GM12878 (cell line): Measurements from ENCODE around the gene MS4A6E. TPM values are rescaled to one million over a fixed set of nuclear protein-coding genes. Genes with fewer than 3 reads are reported as not detected.

Source experiments
- ATAC-seq: fragments of 200-7000 bp; cut with Tn5 transposase; 3 replicates; pipeline ENCODE4 v1.9.1; 2020; ENCODE audit warnings: mild to moderate bottlenecking, moderate library complexity
- BruUV-seq: library from RNA; stranded (reverse); fragments of 400-500 nt; replicated peaks from 2 replicates; lab custom pipeline; 2021; lab: Mats Ljungman, UMichigan
- CTCF ChIA-PET: fragments of 300-600 bp; sonication (Branson Sonifier 250); formaldehyde crosslinking; extraction: SDS; loops from one replicate; lab custom pipeline; 2021; ENCODE audit warnings: inconsistent platforms; lab: Yijun Ruan, JAX
- POLR2A ChIA-PET: fragments of 350-600 bp; formaldehyde crosslinking; extraction: SDS; loops from one replicate; lab custom pipeline; 2021; ENCODE audit warnings: inconsistent platforms; lab: Charles Lee
- RAD21 ChIA-PET: fragments of 300-600 bp; sonication (Branson Sonifier 250); formaldehyde crosslinking; loops from one replicate; lab custom pipeline; 2023; ENCODE audit warnings: antibody characterized with exemption; ENCODE audit not compliant: unreplicated experiment; lab: Charles Lee
- SMC1A ChIA-PET: fragments of 300-600 bp; sonication (Branson Sonifier 250); formaldehyde crosslinking; loops from one replicate; lab custom pipeline; 2023; ENCODE audit not compliant: unreplicated experiment, uncharacterized antibody; lab: Charles Lee
- DNase-seq: peaks from one replicate; pipeline ENCODE4 v3.0.0-alpha.2; 2011; ENCODE audit warnings: low read depth, low spot score
- FAIRE-seq: peaks from 3 replicates; lab custom pipeline; 2011; peaks lifted over from hg19 to GRCh38; lab: Jason Lieb, UNC
- H2AFZ ChIP-seq: 2 replicates; pipeline ENCODE4 v1.6.0; 2011; ENCODE audit warnings: low read depth, low read length, control low read depth; ENCODE audit not compliant: control insufficient read depth
- H3K27ac ChIP-seq: 2 replicates; pipeline ENCODE4 v1.5.1; 2011; ENCODE audit warnings: control low read depth; ENCODE audit not compliant: control insufficient read depth, insufficient read depth
- H3K27me3 ChIP-seq, 2 experiments: replicated peaks in 1 of 2; 2 replicates each; pipeline versions ENCODE4 v1.6.0 to v1.6.1; 2011; ENCODE audit warnings: low read length in 1 of 2; ENCODE audit not compliant: control insufficient read depth in 2 of 2, insufficient read depth in 2 of 2
- H3K36me3 ChIP-seq, 2 experiments: 2 replicates each; pipeline ENCODE4 v1.5.1; 2011; ENCODE audit warnings: low read length in 1 of 2; ENCODE audit not compliant: control insufficient read depth in 2 of 2, insufficient read depth in 2 of 2
- H3K4me1 ChIP-seq: 2 replicates; pipeline ENCODE4 v1.6.1; 2011; ENCODE audit warnings: mild to moderate bottlenecking, low read length, moderate library complexity, mixed read lengths; ENCODE audit not compliant: control insufficient read depth, insufficient read depth
- H3K4me2 ChIP-seq: 2 replicates; pipeline ENCODE4 v1.6.0; 2011; ENCODE audit warnings: control low read depth; ENCODE audit not compliant: control insufficient read depth, insufficient read depth
- H3K4me3 ChIP-seq: fragments of 200-600 bp; sonication (generic); 2 replicates; pipeline ENCODE4 v1.5.1; 2016
- H3K79me2 ChIP-seq: 2 replicates; pipeline ENCODE4 v1.6.0; 2011; ENCODE audit warnings: low read length; ENCODE audit not compliant: control insufficient read depth, insufficient read depth
- H3K9ac ChIP-seq: 2 replicates; pipeline ENCODE4 v1.8.0; 2011; ENCODE audit warnings: low read length, control low read depth, mixed read lengths; ENCODE audit not compliant: control insufficient read depth, insufficient read depth
- H3K9me3 ChIP-seq: replicated peaks from 3 replicates; pipeline ENCODE4 v1.5.1; 2011; ENCODE audit warnings: mild to moderate bottlenecking, low read length; ENCODE audit not compliant: control insufficient read depth, insufficient read depth
- H4K20me1 ChIP-seq: 2 replicates; pipeline ENCODE4 v1.6.0; 2011; ENCODE audit not compliant: control insufficient read depth, insufficient read depth
- ATF2 ChIP-seq: IDR thresholded peaks from 2 replicates; pipeline ENCODE4 v1.6.1; 2012; ENCODE audit warnings: low read length, inconsistent platforms
- ATF7 ChIP-seq: fragments of 450-650 bp; IDR thresholded peaks from 2 replicates; pipeline ENCODE4 v1.6.1; 2016; ENCODE audit warnings: low read depth, mild to moderate bottlenecking
- CREB1 ChIP-seq: IDR thresholded peaks from 2 replicates; pipeline ENCODE4 v1.6.1; 2012; ENCODE audit warnings: low read depth, mild to moderate bottlenecking, inconsistent platforms
- HSF1 ChIP-seq: fragments of 150-350 bp; IDR thresholded peaks from 2 replicates; pipeline ENCODE4 v1.6.1; 2014; ENCODE audit warnings: mild to moderate bottlenecking, low read depth, low read length
- MTA2 ChIP-seq: fragments of 450-650 bp; IDR thresholded peaks from 2 replicates; pipeline ENCODE4 v1.6.1; 2016; ENCODE audit warnings: low read depth, mild to moderate bottlenecking, moderate library complexity
- MTA3 ChIP-seq: IDR thresholded peaks from 2 replicates; pipeline ENCODE4 v1.6.1; 2012; ENCODE audit warnings: low read length, inconsistent platforms, borderline replicate concordance
- MXI1 ChIP-seq: fragments of 150-350 bp; IDR thresholded peaks from 2 replicates; pipeline ENCODE4 v1.6.1; 2011; ENCODE audit warnings: low read depth, mild to moderate bottlenecking, inconsistent platforms, low read length, improper control_type of control experiment
- RELA ChIP-seq: fragments of 450-650 bp; IDR thresholded peaks from 2 replicates; pipeline ENCODE4 v1.8.0; 2014; ENCODE audit warnings: borderline replicate concordance; ENCODE audit not compliant: partially characterized antibody
- RELB ChIP-seq: fragments of 450-650 bp; IDR thresholded peaks from 2 replicates; pipeline ENCODE4 v1.6.1; 2017; ENCODE audit warnings: low read depth, mild to moderate bottlenecking, moderate library complexity
- RUNX3 ChIP-seq: IDR thresholded peaks from 2 replicates; pipeline ENCODE4 v1.6.1; 2012; ENCODE audit warnings: low read length, inconsistent platforms
- SKIL ChIP-seq: fragments of 450-650 bp; IDR thresholded peaks from 2 replicates; pipeline ENCODE4 v1.6.1; 2017; ENCODE audit warnings: mild to moderate bottlenecking, low read depth, inconsistent platforms; ENCODE audit not compliant: poor library complexity, severe bottlenecking
- SMARCA5 ChIP-seq: fragments of 450-650 bp; IDR thresholded peaks from 2 replicates; pipeline ENCODE4 v1.6.1; 2017; ENCODE audit warnings: mild to moderate bottlenecking
- TBL1XR1 ChIP-seq: IDR thresholded peaks from 2 replicates; pipeline ENCODE4 v1.6.1; 2012; ENCODE audit warnings: low read depth, low read length, improper control_type of control experiment
- USF2 ChIP-seq: IDR thresholded peaks from 2 replicates; pipeline ENCODE4 v1.6.1; 2011; ENCODE audit warnings: low read depth, low read length, improper control_type of control experiment, borderline replicate concordance
- ZBED1 ChIP-seq: IDR thresholded peaks from 2 replicates; pipeline ENCODE4 v1.6.1; 2016; ENCODE audit warnings: borderline replicate concordance
- ZZZ3 ChIP-seq: IDR thresholded peaks from 2 replicates; pipeline ENCODE4 v1.6.1; 2011; ENCODE audit warnings: low read depth; ENCODE audit not compliant: control insufficient read depth, insufficient read length
- WGBS: methylation state at CpG from one replicate; pipeline ENCODE4 v1.1.6; 2016; ENCODE audit warnings: low lambda C conversion rate; ENCODE audit not compliant: insufficient replicate concordance, insufficient coverage; ENCODE audit errors: missing lambda C conversion rate; 5-methylcytosine and 5-hydroxymethylcytosine counted together
- in situ Hi-C: fragments of 300-500 bp; cut with MboI; formaldehyde crosslinking; loops from 9 replicates; pipeline ENCODE4 v1.14.3; 2018; ENCODE audit warnings: mixed read lengths
- intact Hi-C: fragments of 100-400 bp; cut with micrococcal nuclease; formaldehyde crosslinking; loops from one replicate; pipeline ENCODE4 v1.14.2; 2022; ENCODE audit not compliant: unreplicated experiment
- polyA plus RNA-seq, 11 experiments: library from polyadenylated mRNA; depleted of rRNA in 4 of 11; unstranded in 6 of 11; stranded (reverse) in 5 of 11; fragments of >200 nt; fragmentation: Nextera tagmentation in 4 of 11; fragmentation: Illumina TruSeq in 1 of 11; extraction: Ambion mirVana in 4 of 11; extraction: Trizol in 1 of 11; gene quantifications; 1 replicate in 1 of 11; 2 replicates in 10 of 11; pipeline versions ENCODE4 v1.2.1 to v1.2.3, GENCODE V29; 2011 to 2016; ENCODE audit warnings: inconsistent platforms in 2 of 11, missing spikeins in 2 of 11, low read depth in 1 of 11
- total RNA-seq, 4 experiments: library from RNA; depleted of rRNA in 3 of 4; stranded (reverse); fragments of >200 nt in 3 of 4; fragmentation: Illumina TruSeq in 1 of 4; extraction: Trizol in 1 of 4; gene quantifications; 2 replicates each; pipeline versions ENCODE4 v1.2.1 to v1.2.3, GENCODE V29; 2013 to 2021

The MS4A6E gene
- total and polyA plus RNA-seq, 10 of the 15 experiments (the other 5 are each of a cell fraction or from before 2014, with no cell fraction given), result 0.14 to 0.86 (median 0.47) TPM; not detected in 5

GRCh38 chr11:60367009-60367408 lies 40.0 kb downstream of the MS4A6E start:
- Histone ChIP-seq H3K27ac (peak overlapping the region; percentile 65), H3K4me2 (no peak overlapping the region; the same call in 1 of the 2 replicates), H4K20me1 (no peaks in the 10 kb centered on the region), H2AFZ (no peak overlapping the region), H3K27me3 (no peaks in the 10 kb centered on the region), H3K9ac (0 out of 2 replicates have a peak overlapping the region, but pooled peaks have one; percentile 18), H3K79me2 (peaks cover 2% of the 10 kb centered on the region), H3K4me1 (peaks cover 14% of the 10 kb centered on the region; the same call in 1 of the 2 replicates), H3K36me3 (no peaks in the 10 kb centered on the region), H3K4me3 (no peak overlapping the region), H3K9me3 (peaks cover 7% of the 10 kb centered on the region; the same call in 2 of the 3 replicates)
- SMC1A ChIA-PET, result interaction anchor here (0.9 to 11.3 kb wide), 25 partner anchors 14 to 398 kb away, joined by 3 to 298 read pairs (median 4); partner anchors contain the start of genes MS4A1, MS4A14 and MS4A7
- DNase-seq (peak; percentile 81), ATAC-seq (peak; percentile 76), FAIRE-seq (peak; percentile 23)
- POLR2A ChIA-PET, result interaction anchor here (0.6 to 3.4 kb wide), 8 partner anchors 11 to 93 kb away, joined by 3 to 23 read pairs (median 4); partner anchors contain the start of genes MS4A1 and MS4A7
- RAD21 ChIA-PET, result interaction anchor here (0.7 to 6.7 kb wide), 12 partner anchors 11 to 396 kb away, joined by 3 to 195 read pairs (median 6); partner anchors contain the start of genes MS4A1 and MS4A7
- in situ Hi-C loops, result loop anchor here (5.0 to 10.0 kb wide), 4 partner anchors 98 to 398 kb away; no protein-coding TSS in a partner anchor
- CTCF ChIA-PET, result interaction anchor here (0.9 to 8.3 kb wide), 16 partner anchors 10 to 396 kb away, joined by 3 to 190 read pairs (median 5); partner anchors contain the start of genes MS4A1 and MS4A7
- WGBS, result 2% methylated on average over 2 of the region's 2 CpGs
- no TSS peak for BruUV-seq
- intact Hi-C loops, result loop anchor here (1.0 kb wide), 1 partner anchor 88 kb away; the partner anchor contains the start of gene MS4A1
- TF ChIP-seq TBL1XR1 (peak; percentile 79; the same call in 1 of the 2 replicates), ZZZ3 (no peak), SKIL (peak; percentile 74), RELA (peak; percentile 98), SMARCA5 (no peak), MTA3 (no peak), ATF7 (peak; percentile 51; the same call in 1 of the 2 replicates), RUNX3 (peak; percentile 85), CREB1 (peak; percentile 30; the same call in 1 of the 2 replicates), MTA2 (peak; percentile 75), ZBED1 (0 out of 2 replicates have a peak, but pooled peaks have one; percentile 34), HSF1 (no peak), ATF2 (peak; percentile 84), MXI1 (peak; percentile 50; the same call in 1 of the 2 replicates), RELB (peak; percentile 98), USF2 (no peak)
